Stimulated activated CD4-positive, alpha-beta T cell treated with anti-CD3 and anti-CD28 coated beads, Interleukin-4, amount 100 ng/mL, for 4 hours (primary cell): ENCODE results near the gene REG3G.

Source experiments
- DNase-seq, 2 experiments: peaks; one replicate each; pipeline ENCODE4 v3.0.0-alpha.2; 2020

REG3G gene

DNA sequence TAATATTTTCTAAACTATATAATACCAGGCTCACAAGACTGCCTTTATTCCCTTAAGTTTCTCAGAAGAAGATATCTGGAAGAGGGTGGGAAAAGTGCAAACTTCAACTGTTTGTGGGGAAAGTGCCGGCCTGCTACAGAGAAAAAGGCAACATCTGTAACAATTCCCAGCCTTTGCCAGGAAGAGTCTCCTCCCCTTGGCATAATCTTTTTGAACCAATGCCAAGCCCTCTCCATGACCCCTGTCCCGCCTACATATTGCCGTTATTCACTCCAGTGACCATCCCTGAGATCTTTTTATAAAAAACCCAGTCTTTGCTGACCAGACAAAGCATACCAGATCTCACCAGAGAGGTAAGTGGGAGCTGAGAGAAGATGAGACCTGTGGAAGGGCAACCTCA lies at the start of gene REG3G:
TSS of gene REG3G (plus strand) at position 282 of the 400 bp plus-strand sequence. CDS start 392 bp downstream, outside the sequence.
- no peak for DNase-seq

DNA sequence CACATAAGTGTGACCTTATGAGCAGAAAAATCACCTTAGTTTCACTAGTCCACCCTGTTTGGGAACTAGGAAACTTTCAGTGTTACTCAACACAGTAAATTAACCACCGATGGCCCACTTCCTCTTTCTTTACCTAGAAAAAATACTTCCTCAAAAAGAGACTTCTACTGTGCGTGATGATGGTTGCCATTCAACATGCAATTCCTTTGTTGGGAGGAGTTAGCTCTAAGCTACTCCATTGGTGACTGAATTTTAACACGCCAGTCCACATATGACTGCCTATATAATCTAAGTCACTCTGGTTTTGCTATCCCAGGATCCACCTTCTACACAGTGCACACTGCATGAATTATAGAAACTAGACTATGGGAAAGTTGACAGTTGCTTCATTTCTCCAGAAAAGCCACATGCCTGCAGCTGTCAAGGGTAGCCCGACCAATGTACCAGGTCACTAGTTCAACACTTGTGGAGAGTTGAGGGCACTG lies 47.8 kb upstream of the REG3G start:
- DNase-seq, result no peak

DNA sequence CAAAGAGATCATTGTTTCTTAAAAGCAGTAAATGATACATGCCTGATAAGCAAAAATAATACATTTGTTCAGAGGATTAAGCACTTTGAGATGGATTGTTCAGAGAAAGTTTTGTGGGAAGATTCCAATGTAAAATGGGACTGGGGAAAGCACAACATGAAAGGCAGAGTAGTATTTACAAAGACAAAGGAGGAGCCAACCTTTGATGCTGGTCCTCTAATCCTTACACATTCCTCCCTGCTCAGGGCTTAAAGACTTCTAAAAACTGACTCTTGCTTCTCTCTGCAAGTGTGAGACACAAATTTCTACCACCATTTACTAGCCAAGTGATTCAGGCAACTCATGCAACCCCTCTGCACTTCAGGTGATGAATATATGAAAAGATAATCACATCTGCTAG lies 47.2 kb upstream of the REG3G start:
- DNase-seq, result no peak

- DNase-seq, result no peak
These were observed 45.9 kb upstream of the REG3G start for GRCh38 chr2:78979380-78980151.

DNA sequence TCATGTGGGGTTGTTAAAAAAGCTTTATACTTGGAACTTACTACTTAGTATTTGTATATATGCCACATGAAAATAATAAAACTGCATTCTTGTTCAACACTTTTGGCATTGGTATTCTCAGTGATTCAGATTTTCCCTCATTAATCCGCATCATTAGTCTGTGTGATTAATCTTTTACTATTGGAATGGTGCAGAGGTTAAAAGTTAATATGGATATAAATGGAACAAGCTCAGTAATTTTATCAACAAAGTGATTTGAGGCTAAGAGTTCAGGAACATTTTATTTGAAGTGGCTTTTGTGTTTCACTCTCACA lies 45.4 kb upstream of the REG3G start:
- DNase-seq, result no peak

DNA sequence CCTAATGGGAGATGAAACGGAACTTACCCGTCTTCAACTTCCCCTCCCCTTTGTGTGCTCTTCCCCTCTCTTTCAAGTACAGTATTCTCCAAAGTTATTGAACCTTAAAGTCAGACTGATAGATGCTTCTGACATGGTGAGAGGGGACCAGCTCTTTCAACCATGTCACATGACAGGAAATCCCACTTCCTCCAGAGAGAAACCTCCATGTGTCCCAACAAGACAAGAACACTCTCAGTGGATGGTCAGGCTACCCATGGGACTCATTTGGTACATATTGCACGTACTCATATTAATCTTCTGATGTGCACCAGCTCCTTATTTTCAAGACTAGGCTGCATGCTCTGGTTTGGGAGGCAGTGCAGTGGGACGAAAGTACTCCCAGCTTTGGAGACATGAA lies 44.6 kb upstream of the REG3G start:
- no peak for DNase-seq

- DNase-seq, result no peak
These were observed 42.7 kb upstream of the REG3G start for GRCh38 chr2:78982638-78983330.

DNA sequence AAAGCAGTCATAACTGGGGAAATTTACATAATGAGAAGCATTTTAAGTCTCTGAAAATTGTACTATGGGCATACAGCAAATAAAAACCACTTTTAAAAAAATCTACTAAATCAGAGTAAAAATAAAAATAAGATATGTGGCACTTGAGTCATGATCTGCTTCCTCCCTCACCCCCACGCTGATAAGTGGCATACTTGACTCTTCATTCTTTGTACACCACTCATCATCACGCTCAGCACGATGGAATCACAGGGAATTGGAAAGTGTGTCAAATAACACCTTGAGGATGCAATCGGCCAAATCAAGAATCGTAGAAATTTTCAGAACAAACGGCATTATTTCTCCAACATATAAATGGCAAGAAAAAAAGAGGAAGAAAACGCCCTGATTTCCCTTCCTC lies 41.1 kb upstream of the REG3G start:
- no peak for DNase-seq

DNA sequence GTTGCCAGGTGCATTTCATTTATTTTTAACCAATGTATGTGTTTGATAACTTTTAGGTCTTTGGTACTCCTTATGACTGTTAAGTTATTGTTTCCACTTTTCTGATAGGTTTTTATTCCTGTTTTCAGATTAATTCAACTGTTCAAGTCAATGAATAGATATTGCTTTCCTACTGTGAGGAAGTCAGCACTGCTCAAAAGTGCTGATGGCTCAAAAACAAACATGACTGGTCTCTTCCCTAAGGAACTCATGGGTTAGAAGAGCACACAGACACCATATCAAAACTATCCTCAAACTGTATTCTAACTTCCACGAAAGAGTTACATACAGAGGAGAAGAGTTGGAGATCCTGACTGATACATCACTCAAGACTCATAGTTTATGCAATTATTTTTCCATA lies 39.9 kb upstream of the REG3G start:
- DNase-seq, result no peak

- DNase-seq, result no peak
These were observed 36.5 kb upstream of the REG3G start for GRCh38 chr2:78989051-78989450.

DNA sequence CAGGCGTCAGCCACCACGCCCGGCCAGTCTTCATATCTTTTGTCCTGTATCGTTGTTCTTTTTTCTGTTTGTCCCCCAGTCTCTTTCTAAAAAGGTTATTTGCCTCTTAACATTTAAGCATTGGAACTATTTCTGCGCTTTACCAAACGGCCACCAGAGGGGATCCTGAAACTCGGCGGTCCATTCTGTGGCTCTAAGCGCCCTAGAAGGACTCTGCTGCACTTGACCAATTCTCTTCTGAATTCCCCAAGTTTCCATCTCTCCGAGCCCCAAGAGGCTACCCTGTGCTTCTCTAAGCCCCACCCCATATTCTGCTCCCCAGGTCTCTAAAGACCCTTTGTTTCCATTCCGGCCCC lies 33.1 kb upstream of the REG3G start:
- no peak for DNase-seq

DNA sequence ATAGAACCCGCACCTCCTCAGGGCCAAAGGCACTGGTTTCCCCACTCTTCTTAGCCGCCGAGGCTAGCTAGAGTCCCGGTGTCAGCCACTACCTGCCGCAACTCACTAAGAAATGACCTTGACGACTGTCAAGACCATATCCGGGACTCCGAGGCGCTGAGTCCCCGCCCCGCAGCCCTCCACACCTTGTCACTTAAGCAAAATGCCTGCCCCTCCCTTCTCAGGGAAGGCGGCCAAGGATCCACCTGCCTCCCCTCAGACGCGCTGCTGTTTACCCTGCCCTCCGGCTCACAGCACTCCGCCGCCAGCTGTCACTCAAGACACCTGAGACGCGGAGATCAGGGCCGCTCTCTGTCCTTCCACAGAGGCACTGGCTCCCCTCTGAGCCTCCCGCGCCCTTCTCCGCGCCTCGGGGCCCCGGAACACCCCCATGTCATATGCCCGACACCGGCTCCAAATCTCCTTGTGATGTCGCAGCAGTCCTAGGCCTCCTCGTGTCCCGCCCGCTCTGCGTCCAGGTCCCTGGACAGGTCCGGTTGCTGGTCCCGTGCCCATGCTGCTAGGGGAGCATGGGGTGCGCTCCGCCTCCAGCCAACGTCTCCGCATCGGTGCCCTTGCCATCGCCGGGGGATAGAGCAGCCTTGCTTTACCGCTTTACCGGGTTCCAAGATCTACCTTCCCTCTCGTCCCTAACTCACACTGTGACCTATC lies 32.5 kb upstream of the REG3G start:
- no peak for DNase-seq

GRCh38 chr2:78993518-78994148 lies 31.9 kb upstream of the REG3G start:
- no peak for DNase-seq

DNA sequence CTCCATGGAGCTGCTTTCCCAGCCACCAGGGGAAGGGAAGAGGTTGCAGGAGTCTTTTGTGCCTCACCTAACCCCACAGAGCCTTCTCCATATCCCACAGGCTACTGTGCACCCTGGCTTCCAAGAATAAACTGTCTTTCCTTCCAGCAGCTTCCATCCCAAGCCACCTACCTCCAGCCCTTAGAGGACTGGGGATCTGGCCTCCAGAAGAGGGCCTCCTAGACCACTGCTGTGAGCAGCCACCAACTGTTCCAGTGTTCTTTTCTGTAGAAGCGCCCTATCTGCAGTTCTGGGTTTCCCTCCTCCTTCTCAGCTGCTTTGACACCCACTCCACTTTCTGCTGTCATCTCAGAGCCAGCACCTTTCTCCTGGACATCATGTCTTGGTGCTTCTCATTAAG lies 30.7 kb upstream of the REG3G start:
- DNase-seq, result no peak

DNA sequence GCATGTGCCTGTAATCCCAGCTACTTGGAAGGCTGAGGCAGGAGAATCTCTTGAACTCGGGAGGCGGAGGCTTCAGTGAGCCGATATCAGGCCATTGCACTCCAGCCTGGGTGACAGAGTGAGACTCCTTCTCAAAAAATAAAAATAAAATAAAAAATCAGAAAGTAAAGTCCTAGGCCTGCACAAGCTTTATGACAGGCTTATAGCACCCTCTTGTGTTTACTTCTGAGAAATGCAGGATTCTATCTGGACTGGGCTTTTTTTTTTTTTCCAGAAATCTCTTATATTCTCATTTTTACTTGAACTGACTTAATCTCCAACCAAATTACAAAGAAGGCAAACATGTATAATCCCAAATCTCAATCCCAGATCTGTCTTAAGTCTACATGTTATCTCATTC lies 26.1 kb upstream of the REG3G start:
- DNase-seq, result no peak

DNA sequence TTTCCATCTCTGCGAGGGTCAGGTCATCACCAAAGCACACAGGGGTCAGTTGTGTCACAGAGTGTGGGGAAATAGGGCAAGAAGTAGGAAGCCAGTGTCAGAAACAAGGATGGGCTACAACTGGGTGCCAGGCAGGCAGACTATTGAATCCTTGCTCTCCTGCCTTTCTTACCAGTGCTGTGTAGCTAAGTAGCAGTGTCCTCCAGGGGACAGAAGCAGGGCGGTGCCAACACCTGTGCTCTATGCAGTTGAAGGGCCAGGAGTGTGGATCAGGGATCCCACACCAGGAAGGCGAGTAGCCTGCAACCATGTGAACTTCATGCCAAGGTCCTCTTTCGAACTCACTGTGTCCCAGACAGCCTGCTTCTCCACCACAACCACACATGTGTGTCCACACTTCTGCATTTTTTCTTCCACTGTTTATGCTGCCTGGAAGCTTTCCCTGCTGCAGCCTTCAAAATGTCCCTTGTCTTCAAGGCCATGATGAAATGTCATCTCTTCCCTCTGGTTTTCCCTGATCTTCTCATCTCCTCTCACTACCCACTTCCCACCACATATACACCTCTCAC lies 25.4 kb upstream of the REG3G start:
- DNase-seq, result no peak

DNA sequence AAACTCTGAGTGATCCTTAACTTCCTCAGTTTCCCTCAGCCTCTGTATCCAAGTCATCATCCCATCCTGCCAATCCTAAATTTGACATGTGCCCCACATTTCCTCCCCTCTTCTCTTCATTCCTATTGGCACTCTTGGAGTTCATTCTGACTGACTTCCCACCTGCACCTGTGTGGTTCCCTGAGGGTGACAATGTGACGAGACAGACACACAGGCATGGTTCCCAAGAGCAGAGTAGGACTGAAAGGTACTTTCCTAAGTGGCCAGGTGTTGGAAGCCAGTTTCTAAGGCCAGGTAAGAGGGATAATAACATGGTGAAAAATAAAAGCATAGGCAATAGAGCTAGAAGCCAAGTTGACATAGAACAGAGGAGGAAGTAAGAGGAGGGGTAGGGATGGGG lies 24.2 kb upstream of the REG3G start:
- no peak for DNase-seq

DNA sequence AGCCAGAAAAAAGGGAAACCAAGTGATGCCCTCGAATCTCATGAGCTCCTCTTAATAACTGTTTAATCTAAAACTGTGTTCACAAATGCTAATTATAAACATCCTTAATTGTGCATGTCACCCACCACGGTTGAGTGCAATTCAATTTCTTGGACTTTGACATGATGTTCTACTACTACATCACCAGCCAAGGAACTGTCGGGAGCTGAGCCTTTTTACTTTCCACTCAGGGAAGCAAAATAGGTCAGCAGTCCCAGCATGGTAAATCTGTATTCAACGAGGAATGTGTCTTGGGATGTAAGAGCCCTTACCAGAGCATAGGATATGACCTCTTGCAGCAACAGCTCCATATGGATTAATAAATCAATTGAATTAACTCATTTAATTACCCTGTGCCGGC lies 20.8 kb upstream of the REG3G start:
- no peak for DNase-seq

DNA sequence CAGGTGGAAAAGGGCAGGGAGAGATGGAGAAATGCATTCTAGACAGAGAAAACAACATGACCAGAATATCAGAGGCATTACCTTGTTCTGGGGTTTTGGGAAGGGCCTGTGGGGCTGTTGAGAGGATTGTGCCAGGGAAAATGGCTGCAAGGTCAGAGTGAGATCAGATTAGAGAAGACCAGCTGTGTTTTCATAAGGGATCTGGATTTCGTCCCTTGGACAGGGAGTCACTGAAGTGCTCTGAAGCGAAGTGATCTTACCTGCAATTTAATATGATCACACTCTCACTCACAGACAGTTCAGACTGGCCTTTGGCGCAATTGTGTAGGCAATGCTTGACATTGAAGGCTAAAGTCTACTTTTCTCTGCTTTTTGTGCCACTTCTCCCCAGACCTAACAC lies 20.3 kb upstream of the REG3G start:
- no peak for DNase-seq

DNA sequence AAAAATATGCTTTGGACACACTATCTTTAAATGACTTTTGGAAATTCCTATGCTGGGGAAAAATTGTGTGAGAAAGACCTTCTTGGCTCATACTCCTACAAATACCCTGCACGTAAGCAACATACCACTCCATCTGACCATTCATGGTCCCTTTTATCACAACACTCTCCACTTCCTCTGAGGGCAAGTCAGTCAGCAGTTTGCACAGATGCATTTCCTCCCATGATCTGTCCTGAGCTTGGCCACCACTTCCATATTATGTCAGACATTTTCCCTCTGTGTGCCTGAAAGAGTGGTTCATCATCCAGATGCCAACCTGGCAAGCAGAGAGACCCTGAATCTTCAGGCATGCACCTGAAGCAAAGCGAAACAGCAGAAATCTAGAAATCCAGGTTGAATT lies 16.1 kb upstream of the REG3G start:
- no peak for DNase-seq

- DNase-seq, result no peak
These were observed 14.0 kb upstream of the REG3G start for GRCh38 chr2:79011496-79011895.

GRCh38 chr2:79013629-79014028 lies 11.9 kb upstream of the REG3G start:
- no peak for DNase-seq

DNA sequence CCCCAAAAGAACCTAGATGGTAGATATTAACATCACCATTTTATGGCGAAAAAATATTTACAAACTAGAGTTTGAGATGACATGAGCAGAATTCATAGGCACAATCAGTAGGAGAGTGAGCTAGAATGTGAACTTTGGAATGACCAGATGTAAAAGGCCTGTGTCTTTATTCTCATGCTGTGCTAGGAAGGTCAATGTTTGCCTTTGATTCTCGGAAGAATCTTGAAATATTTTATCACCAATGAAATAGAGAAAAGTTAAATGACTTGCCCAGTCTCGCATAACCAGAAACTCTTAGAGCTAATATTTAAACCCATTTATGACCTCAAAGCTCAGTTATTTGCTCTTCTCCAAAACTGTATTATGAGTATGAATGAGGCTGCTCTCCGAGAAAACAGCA lies 9.2 kb upstream of the REG3G start:
- DNase-seq, result no peak
